HS-27A (cell line): ENCODE results near the gene OR5H15.
"Not testable (repeated sequence)": the region's sequence is repeated elsewhere in the genome, so short reads cannot be mapped to it uniquely, and the experiment has no call there.

Experiments
- DNase-seq: peaks from one replicate; pipeline ENCODE4 v3.0.0-alpha.2; 2012; ENCODE audit warnings: low read depth, missing footprints

The OR5H15 gene

DNA sequence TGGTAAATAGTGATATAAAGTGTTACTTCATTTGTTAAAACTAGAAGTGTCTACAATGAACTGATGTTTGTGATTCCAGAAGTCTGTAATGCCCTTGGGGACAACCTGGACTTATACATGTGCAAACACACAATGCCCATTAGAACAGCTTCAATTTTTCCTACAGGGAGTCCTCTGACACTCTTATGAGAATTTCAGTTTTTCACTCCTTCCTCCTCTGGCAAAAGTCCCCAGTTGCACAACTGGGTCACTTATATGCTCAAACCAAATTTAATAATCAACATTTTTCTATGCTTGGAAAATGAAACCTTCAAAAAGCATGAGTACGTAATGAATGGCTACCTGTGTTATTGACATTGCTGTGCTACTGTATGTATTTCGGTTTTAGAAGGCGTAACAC, at the start of gene OR5H15:
OR5H15 (plus strand) TSS at position 301 of the 400 bp plus-strand sequence. CDS start 2,004 bp downstream, outside the sequence.
- no peak for DNase-seq

DNA sequence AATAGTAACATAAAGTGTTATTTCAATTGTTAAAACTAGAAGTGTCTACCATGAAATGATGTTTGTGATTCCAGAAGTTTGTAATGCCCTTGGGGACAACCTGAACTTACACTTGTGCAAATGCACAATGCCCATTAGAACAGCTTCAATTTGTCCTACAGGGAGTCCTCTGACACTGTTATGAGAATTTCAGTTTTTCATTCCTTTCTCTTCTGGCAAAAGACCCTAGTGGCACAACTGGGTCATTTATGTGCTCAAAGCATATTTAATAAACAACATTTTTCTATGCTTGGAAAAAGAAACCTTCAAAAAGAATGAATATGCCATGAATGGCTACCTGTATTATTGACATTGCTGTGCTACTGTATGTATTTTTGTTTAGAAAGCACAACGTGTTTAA, 36.1 kb upstream of the OR5H15 start, which contains the start of gene OR5H1:
OR5H1 (plus strand) TSS at position 301 of the 400 bp plus-strand sequence. CDS start 1,977 bp downstream, outside the sequence.
- no peak for DNase-seq

DNA sequence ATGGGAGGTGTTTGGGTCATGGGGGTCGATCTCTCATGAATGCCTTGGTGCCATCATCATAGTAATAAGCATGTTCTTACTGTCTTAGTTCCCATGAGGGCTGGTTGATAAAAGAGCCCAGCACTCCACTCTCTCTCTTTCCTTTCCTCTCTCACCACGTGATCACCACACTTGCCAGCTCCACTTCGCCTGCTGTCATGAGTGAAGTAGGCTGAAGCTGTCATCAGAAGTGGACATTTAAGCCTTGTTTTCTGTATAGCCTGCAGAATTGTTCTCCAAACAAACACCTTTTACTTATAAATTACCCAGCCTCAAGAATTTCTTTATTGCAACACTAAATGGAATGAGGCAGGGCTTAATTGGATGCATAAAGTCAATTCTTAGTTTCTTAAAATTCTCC, 29.9 kb upstream of the OR5H15 start:
- DNase-seq = no peak

DNA sequence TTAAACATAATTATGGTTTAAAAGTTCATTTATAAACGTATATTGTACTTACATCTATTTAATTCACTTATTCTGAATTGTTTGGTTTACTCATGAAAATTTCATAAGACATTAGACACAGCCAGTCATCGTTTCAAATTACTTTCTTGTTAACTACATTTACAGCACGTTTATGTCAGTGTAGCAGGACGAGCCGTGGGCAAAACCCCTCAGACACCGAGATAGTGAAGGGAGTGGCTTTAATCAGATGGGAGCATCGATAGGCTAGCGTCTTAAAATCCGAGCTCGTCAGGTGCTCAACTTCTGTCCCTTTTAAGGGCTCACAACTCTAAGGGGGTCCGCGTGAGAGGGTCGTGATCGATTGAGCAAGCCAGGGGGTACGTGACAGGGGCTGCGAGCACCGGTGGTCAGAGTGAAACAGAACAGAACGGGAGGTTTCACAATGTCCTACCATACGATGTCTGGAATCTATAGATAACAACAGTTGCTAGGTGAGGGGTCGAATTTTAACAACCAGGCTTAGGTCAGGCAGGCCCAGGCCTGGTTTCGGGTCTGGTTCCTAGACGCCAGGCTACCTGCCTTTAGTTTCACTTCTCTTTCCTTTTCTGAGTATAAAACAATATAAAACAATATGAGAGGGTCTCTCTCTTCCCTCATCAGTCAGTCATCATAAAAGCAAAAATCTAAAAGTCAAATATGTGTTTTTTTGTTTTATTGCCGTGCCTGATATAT, 28.5 kb upstream of the OR5H15 start:
- DNase-seq = not testable (repeated sequence)

DNA sequence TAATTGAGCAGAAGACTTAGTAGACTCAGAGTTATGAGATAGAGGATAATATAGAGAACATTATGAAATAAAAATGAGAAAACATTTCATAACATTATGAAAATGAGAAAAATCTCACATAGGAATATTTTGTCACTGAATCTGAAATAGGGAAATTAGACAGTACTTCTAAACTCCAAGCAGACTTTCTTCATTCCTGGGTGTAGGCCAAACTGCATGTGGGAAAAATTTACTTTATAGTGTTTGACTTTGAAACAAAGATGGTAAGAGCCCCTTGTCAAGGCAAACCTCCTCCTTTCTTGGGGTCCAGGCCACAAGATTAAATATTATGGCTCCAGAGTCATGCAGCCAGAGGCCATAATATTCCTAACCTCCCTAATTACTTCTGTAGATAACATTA, 26.0 kb upstream of the OR5H15 start:
- no peak for DNase-seq

DNA sequence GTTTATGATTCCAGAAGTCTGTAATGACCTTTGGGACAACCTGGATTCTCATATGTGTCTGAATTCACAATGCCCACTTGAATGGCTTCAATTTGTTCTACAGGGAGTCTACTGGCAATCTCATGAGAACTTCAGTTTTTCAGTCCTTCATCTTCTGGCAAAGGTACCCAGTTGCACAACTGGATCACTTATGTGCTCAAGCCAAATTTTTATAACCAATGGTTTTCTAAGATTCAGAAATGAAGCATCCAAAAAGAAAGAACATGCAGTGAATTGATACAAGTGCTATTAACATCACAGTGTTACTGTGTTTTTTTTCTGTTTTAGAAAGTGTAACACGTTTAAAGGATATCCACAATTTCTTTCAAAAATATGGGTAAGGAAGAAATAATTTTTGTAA, 19.3 kb upstream of the OR5H15 start, which contains the start of gene OR5H14:
OR5H14 (plus strand) TSS at position 301 of the 400 bp plus-strand sequence. CDS start 1,907 bp downstream, outside the sequence.
- DNase-seq = no peak

DNA sequence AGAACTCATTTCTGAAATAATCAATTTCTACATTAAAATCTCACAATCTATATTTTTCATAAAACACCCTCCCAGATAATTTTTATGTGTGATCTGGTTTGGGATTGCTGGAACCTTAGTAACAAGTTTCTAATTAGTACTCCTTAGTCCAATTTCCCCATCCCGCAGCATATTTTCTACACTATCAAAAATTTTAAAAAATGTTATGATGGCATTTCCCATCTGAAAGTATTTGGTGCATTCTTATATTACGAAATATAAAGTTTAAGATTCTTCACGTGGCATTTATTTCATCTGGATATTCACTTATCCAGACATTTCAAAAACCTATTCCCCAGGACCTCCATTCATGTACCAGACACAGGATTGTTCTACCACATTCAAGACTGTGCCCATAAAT, 17.7 kb upstream of the OR5H15 start:
- DNase-seq = no peak

DNA sequence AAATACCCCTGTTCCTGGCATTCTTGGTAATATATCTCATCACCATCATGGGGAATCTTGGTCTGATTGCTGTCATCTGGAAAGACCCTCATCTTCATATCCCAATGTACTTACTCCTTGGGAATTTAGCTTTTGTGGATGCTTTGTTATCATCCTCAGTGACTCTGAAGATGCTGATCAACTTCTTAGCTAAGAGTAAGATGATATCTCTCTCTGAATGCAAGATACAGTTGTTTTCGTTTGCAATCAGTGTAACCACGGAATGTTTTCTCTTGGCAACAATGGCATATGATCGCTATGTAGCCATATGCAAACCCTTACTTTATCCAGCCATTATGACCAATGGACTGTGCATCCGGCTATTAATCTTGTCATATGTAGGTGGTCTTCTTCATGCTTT, 17.0 kb upstream of the OR5H15 start:
- not testable (repeated sequence) for DNase-seq

DNA sequence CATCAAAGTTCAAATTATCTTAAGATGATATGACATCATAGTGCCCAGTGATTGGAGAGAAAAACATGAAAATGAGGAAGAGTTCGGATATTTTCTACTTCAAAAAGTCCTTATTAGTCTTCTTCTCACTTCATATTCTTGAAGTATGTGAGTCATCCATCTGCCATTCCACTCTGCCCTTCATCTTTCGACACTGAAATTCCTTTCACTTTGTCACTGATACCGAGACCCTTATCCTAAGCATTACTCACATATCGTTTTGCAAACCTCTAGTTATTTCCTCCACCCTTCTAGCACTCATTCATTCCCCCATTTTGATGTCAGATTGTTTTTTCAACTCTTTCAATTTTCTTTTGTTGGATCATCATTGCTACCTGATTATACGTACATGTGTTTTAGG, 15.3 kb upstream of the OR5H15 start:
- DNase-seq = peak; percentile 82

DNA sequence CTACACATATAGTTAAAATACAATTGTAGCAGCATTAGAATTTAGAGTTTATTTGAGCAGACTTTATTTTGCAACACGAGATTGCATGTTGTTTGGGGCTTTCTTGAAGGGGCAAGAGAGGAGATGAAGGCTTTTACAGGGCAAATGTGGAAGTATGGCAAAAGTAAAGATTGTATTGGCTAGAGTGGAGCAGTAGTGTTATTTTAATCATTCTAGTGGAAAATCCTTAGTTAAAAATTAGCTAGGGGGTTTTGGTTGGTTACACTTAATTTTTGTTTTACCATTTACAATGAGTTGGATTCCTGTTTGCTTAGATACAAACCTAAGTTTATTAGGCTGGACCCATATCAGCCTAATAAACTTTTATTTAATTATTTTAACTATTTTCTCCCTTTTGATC, 4.6 kb downstream of the OR5H15 start:
- DNase-seq = no peak

DNA sequence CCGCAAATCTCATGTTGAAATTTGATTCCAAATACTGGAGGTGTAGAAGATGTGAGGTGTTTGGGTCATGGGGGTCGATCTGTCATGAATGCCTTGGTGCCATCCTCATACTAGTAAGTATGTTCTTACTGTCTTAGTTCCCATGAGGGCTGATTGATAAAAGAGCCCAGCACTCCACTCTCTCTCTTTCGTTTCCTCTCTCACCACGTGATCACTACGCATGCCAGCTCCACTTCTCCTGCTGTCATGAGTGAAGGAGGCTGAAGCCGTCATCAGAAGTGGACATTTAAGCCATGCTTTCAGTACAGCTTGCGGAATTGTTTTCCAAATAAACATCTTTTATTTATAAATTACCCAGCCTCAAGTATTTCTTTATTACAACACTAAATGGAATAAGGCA, 6.1 kb downstream of the OR5H15 start:
- no peak for DNase-seq

DNA sequence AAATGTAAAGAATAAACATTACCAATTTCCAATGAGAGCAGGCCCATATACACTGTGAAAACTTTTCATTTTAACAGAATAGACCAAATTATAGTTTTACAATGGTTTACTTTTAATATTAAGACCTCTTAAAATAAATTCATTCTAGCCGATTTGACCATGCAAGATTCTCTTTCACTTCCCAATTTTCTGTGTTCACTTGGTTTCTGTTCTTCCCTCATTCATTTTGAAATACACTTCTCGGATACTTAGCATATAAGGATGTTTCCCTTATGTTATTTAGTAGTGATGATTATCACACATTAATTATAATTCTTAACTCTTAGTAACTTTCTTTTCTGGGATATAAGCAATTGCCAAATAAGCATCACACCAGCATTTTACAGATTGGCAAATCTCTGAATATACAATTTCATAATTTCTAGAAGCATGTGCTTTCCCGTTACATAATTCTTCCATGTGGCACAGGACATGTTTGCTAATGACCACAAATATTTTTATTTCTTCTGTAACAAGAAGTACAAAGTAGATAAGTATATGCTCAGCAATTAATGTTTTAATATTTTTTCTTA, 13.9 kb downstream of the OR5H15 start:
- DNase-seq = no peak

DNA sequence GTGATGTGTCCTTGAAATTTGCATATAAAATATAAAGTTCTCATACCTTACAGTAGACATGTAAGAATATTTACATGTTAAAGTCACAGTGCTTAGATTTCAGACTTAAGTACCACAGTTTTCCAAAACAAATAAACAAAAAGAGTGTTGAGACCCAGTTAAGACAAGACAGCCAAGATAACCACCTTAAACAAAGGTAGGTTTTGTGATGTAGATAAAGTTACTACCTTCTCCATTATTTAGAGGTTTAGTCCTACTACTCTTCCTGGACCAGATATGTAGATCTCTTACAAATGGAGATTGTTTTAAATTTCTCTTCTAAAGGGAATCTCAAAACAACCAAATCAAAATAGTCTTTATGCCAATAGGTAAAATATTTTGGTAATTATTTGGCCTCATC, 15.7 kb downstream of the OR5H15 start:
- DNase-seq = no peak

DNA sequence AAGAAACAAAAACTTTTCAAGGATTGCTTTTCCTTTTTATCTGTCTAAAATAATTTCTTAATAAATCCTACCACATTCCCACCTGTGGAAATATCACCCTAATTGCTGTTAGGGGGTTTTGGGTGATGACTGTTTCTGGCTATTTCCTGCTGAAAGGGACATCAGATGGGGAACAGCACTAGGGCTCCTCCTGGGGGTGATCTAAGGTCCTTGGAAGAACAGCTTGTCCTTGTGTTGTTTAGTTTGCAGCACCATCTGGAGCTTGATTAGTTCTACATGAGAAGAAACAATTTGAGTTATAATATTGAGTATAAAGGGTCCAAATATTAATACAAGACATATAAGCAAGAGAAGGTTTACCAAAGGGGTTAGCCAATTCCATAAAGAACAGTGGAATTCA, 18.7 kb downstream of the OR5H15 start:
- DNase-seq = no peak

DNA sequence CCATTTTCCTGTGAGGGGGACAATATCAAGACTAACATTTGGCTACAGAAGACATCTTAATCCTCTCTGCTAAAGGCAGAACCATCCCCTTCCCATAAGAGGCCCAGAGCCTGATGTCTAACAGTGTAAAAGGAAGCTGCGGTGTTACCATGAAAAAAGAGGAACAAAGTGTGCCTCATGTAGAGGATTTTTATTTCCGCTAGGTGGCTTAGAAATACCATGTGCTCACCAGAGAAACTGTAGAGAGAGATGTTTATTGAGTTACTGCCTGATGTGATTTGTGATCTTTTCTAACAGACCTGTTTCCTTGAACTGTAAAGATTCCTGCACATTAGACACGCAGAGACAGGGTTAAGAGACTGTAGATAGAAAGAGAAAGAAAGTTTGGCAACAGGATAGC, 22.0 kb downstream of the OR5H15 start:
- DNase-seq = no peak

DNA sequence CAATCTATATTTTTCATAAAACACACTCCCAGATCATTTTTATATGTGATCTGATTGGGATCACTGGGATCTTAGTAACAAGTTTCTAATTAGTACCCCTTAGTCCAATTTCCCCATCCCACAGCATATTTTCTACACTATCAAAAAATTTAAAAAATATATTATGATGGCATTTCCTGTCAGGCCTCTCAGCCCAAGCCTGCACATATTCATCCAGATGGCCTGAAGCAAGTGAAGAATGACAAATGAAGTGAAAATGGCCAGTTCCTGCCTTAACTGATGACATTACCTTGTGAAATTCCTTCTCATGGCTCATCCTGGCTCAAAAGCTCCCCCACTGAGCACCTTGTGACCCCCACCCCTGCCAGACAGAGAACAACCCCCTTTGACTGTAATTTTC, 24.4 kb downstream of the OR5H15 start:
- DNase-seq = not testable (repeated sequence)

DNA sequence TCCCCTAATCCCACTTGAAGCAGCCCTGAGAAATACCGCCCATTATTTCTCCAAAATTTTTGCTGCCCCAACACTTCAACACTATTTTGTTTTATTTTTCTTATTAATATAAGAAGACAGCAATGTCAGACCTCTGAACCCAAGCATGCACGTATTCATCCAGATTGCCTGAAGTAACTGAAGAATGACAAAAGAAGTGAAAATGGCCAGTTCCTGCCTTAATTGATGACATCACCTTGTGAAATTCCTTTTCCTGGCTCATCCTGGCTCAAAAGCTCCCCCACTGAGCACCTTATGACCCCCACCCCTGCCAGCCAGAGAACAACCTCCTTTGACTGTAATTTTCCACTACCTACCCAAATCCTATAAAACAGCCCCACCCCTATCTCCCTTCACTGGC, 29.8 kb downstream of the OR5H15 start:
- DNase-seq = not testable (repeated sequence)

DNA sequence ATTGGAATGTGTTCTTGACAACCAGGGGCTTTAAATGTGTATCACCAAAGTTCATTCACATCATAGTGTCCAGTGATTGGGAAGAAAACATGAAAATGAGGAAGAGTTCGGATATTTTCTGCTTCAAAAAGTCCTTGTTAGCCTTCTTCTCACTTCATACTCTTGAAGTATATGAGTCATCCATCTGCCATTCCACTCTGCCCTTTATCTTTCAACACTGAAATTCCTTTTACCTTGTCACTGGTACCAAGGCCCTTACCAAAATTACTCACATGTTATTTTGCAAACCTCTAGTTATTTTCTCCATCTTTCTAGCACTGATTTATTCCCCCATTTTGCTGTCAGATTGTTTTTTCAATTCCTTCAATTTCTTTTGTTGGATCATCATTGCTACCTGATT, 32.5 kb downstream of the OR5H15 start:
- DNase-seq = no peak

DNA sequence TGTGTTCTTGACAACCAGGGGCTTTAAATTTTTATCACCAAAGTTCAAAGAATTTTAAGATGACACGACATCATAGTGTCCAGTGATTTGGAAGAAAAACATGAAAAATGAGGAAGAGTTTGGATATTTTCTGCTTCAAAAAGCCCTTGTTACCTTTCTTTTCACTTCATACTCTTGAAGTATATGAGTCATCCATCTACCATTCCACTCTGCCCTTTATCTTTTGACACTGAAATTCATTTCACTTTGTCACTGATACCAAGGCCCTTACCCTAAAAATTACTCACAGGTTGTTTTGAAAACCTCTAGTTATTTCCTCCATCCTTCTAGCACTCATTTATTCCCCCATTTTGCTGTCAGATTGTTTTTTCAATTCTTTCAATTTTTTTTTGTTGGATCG, 42.7 kb downstream of the OR5H15 start:
- no peak for DNase-seq

DNA sequence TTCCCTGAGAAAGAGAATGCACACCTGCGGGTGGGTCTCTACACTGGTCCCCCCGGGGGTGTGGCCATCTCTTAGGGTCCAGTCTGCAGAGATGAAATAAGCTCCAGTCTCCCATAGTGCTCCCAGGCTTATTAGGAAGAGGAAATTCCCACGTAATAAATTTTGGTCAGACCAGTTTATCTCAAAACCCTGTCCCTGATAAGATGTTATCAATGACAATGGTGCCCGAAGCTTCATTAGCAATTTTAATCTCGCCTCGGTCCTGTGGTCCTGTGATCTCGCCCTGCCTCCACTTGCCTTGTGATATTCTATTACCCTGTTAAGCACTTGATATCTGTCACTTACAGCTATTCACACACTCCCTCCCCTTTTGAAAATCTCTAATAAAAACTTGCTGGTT, 46.8 kb downstream of the OR5H15 start:
- no peak for DNase-seq

DNA sequence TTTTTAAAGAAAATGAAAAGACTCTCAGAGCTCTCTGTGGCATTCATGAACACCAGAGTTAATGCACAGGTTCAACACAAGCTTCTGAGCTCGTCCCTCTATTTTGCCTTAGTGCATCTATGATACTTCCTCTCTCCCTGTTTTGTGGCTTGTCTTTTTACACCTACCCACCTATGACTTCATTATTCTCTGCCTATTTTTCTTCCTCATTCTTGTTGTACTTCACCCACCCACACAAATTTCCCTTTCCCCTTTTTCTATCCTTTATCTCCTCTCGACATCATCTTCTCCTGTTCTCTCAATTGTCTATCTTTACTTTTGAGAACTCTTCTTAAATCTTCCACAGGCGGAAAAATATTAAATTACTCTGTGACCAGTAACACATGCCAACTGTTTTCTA, 48.6 kb downstream of the OR5H15 start:
- DNase-seq = no peak
